GM10266 (cell line): ENCODE measurements around the gene GALK2.

Experiments
- DNase-seq: peaks from one replicate; pipeline ENCODE4 v3.0.0; 2012; ENCODE audit errors: extremely low spot score
- CTCF ChIP-seq: IDR thresholded peaks from 2 replicates; pipeline ENCODE4 v1.5.1; 2012; ENCODE audit warnings: mild to moderate bottlenecking, low read depth; ENCODE audit not compliant: control insufficient read depth, insufficient read depth; ENCODE audit errors: missing control alignments

Gene GALK2

GRCh38 chr15:49286649-49287404 is 116.8 kb downstream of the GALK2 start:
- DNase-seq: no peak

GRCh38 chr15:49287481-49287880 is 117.4 kb downstream of the GALK2 start:
- DNase-seq: no peak
- TF ChIP-seq CTCF: no peak

More at GRCh38 chr15:49286649-49287404, 116.8 kb downstream of the GALK2 start:
- TF ChIP-seq CTCF: no peak

- TF ChIP-seq CTCF: no peak
These were observed 118.3 kb downstream of the GALK2 start for GRCh38 chr15:49288391-49288790.

DNA sequence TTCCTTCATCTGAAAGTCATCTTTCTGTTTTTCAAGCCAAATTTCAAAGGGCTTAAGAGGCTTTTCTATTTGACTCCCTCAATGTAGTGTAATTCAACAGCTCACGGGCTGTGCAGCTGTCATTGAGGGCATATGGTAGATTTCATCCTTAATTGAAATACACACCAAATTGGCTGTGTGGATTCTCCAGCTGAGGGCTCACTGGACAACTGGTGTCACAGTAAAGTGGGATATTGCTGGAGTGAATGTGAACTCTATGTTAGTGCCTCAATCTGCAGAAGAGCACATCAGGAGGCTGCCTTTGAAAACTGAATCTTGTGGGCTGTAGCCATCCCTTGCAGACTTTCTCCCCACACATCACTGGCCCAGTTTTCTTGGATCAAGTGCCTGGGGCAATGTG is 120.1 kb downstream of the GALK2 start:
- TF ChIP-seq CTCF: no peak
- no peak for DNase-seq

More at GRCh38 chr15:49288391-49288790, 118.3 kb downstream of the GALK2 start:
- DNase-seq: no peak

DNA sequence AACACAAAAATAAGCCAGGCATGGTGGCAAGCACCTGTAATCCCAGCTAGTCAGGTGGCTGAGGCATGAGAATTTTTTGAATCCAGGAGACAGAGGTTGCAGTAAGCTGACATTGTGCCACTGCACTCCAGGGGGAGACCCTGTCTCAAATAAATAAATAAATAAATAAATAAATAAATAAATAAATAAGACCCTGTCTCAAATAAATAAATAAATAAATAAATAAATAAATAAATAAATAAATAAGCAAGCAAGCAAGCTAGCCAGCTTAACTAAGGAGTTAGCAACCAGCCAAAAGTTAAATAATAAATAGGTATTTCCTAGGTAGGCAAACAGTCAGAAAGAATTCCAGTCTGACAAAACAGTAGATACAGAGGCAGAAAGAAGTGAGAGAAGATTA is 123.9 kb downstream of the GALK2 start:
- DNase-seq: no peak
- TF ChIP-seq CTCF: no peak

- no peak for TF ChIP-seq CTCF
- no peak for DNase-seq
These were observed 126.2 kb downstream of the GALK2 start for GRCh38 chr15:49296258-49296657.

DNA sequence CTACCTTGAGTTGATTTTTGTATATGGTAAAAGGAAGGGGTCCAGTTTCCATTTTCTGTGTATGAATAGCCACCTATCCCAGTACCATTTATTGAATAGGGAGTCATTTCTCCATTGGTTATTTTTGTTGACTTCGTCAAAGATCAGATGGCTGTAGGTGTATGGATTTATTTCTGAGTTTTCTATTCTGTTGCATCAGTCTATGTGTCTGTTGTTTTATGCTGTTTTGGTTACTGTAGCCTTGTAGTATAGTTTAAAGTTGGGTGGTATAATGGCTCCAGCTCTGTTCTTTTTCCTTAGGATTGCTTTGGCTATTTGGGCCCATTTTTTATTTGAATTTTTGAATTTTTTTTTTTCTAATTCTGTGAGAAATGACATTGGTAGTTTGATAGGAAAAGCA is 127.5 kb downstream of the GALK2 start:
- no peak for DNase-seq
- TF ChIP-seq CTCF: no peak
